SJSA1 (cell line): ENCODE results near the gene TARS1. TPM values are rescaled to one million over a fixed set of nuclear protein-coding genes. Genes with fewer than 3 reads are reported as not detected.
A peak's percentile ranks its signal among the peaks of the same experiment; 100 is the strongest.
"Not testable (repeated sequence)": the region's sequence is repeated elsewhere in the genome, so short reads cannot be mapped to it uniquely, and the experiment has no call there.

Experiments
- DNase-seq, 2 experiments: peaks; one replicate each; pipeline ENCODE4 v3.0.0-alpha.2; 2015 to 2020; ENCODE audit warnings: low spot score in 2 of 2, low read depth in 1 of 2
- H3K27ac ChIP-seq: fragments of 250-450 bp; sonication (Bioruptor Pico); 2 replicates; pipeline ENCODE4 v1.5.1; 2020; ENCODE audit warnings: mild to moderate bottlenecking, moderate library complexity
- H3K27me3 ChIP-seq: fragments of 250-450 bp; sonication (Bioruptor Pico); replicated peaks from 2 replicates; pipeline ENCODE4 v1.5.1; 2020; ENCODE audit warnings: mild to moderate bottlenecking, moderate library complexity
- H3K36me3 ChIP-seq: fragments of 250-450 bp; sonication (Bioruptor Pico); 2 replicates; pipeline ENCODE4 v1.5.1; 2020; ENCODE audit warnings: mild to moderate bottlenecking
- H3K4me1 ChIP-seq: fragments of 250-450 bp; sonication (Bioruptor Pico); replicated peaks from 2 replicates; pipeline ENCODE4 v1.6.1; 2021; ENCODE audit warnings: mild to moderate bottlenecking
- H3K4me3 ChIP-seq: fragments of 250-450 bp; sonication (Bioruptor Pico); 2 replicates; pipeline ENCODE4 v1.5.1; 2020; ENCODE audit warnings: mild to moderate bottlenecking
- H3K9me3 ChIP-seq: fragments of 250-450 bp; sonication (Bioruptor Pico); replicated peaks from 2 replicates; pipeline ENCODE4 v1.5.1; 2020; ENCODE audit warnings: mild to moderate bottlenecking
- total RNA-seq: library from RNA; depleted of rRNA; stranded (reverse); fragments of >200 nt; shearing (Covaris generic); gene quantifications from 2 replicates; pipeline ENCODE4 v1.2.3, GENCODE V29; 2014

Gene TARS1
- total RNA-seq, 1 experiment from 2014 or later = 117 TPM

DNA sequence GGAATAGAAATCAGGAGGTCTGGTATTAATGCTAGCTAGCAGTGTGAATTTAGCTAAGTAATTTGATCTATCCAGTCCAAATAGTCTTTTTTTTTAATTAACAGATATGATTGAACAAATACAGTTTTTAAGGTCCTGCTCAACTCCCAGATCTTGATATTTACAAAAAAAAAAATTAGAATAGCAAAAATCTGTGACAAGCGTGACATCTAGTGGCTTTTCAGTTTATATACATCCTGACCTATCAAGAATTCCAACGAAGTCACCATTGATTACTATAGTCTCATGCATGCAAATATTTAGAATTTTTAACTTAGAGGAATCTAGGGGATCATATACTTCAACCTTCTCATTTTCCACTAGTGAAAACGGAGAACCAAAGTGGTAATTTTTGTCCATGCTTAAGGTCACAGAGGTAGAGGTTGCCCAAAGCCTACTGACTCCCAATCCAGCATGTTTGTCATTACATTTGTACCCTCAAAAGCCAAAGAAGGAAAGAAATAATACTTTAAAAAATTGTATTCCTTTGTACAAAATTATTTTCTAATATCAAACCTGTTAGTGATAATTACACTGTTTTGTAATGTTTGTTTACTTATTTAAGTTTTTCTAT lies 17.6 kb upstream of the TARS1 start:
- no peaks in the 10 kb centered on the region for H3K9me3 ChIP-seq
- H3K27ac ChIP-seq = no peak overlapping the region
- no peaks in the 10 kb centered on the region for H3K27me3 ChIP-seq
- H3K36me3 ChIP-seq = no peaks in the 10 kb centered on the region
- DNase-seq = peak in 1 of 2 experiments; percentile 12
- H3K4me3 ChIP-seq = no peak overlapping the region
- no peaks in the 10 kb centered on the region for H3K4me1 ChIP-seq

DNA sequence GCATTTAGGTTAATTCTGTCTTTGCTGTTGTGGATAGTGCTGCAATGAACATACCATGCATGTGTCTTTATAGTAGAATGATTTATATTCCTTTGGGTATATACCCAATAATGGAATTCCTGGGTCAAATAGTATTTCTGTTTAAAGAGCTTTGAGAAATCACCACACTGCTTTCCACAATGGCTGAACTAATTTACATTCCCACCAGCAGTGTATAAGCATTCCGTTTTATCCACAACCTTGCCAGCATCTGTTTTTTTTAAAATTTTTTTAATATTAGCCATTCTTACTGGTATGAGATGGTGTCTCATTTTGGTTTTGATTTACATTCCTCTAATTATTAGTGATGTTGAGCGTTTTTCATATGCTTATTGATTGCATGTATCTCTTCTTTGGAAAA lies 15.5 kb upstream of the TARS1 start:
- Histone ChIP-seq H3K36me3 (no peaks in the 10 kb centered on the region), H3K27ac (no peak overlapping the region), H3K9me3 (no peaks in the 10 kb centered on the region), H3K4me1 (no peaks in the 10 kb centered on the region), H3K4me3 (no peak overlapping the region), H3K27me3 (no peaks in the 10 kb centered on the region)
- no peak for DNase-seq

DNA sequence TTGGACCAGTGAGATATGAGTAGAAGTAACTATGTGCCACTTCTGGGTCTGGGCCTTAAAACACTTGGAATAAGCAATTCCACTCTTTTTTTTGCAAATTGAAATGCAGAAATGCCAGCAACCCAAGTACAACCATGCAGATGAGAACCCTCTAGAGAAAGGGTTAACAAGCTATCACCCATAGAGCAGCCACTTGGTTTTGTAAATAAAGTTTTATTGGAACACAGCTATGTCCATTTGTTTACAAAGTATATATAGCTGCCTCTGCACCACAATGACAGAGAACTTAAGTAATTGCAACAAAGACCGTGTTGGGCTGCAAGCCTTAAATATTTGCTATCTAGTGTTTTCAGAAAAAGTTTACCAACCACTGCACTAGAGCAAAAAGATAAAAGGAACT lies 9.8 kb upstream of the TARS1 start:
- Histone ChIP-seq H3K27ac (no peak overlapping the region), H3K9me3 (no peaks in the 10 kb centered on the region), H3K27me3 (no peaks in the 10 kb centered on the region), H3K36me3 (no peaks in the 10 kb centered on the region), H3K4me3 (no peak overlapping the region), H3K4me1 (no peaks in the 10 kb centered on the region)
- DNase-seq = no peak

DNA sequence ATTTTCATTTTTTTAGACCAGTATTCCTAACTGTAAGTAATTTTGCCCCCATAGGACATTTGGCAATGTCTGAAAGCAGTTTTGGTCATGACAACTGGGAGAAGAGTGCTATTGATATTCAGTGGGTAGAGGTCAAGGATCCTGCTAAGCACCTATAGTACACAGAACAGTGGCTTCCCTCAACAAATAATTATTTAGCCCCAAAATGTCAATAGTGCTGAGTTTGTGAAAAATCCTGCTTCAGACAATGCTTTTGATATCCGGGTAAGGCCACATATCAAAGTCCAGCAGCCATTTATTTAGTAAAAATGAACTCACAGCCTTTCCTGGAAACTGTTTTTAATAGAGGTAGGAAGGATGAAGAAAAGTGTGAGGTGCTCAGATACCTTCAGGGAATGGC lies 8.1 kb upstream of the TARS1 start:
- no peak overlapping the region for H3K4me3 ChIP-seq
- no peaks in the 10 kb centered on the region for H3K36me3 ChIP-seq
- H3K27me3 ChIP-seq = no peaks in the 10 kb centered on the region
- H3K4me1 ChIP-seq = no peaks in the 10 kb centered on the region
- no peak overlapping the region for H3K27ac ChIP-seq
- no peak for DNase-seq
- no peaks in the 10 kb centered on the region for H3K9me3 ChIP-seq

DNA sequence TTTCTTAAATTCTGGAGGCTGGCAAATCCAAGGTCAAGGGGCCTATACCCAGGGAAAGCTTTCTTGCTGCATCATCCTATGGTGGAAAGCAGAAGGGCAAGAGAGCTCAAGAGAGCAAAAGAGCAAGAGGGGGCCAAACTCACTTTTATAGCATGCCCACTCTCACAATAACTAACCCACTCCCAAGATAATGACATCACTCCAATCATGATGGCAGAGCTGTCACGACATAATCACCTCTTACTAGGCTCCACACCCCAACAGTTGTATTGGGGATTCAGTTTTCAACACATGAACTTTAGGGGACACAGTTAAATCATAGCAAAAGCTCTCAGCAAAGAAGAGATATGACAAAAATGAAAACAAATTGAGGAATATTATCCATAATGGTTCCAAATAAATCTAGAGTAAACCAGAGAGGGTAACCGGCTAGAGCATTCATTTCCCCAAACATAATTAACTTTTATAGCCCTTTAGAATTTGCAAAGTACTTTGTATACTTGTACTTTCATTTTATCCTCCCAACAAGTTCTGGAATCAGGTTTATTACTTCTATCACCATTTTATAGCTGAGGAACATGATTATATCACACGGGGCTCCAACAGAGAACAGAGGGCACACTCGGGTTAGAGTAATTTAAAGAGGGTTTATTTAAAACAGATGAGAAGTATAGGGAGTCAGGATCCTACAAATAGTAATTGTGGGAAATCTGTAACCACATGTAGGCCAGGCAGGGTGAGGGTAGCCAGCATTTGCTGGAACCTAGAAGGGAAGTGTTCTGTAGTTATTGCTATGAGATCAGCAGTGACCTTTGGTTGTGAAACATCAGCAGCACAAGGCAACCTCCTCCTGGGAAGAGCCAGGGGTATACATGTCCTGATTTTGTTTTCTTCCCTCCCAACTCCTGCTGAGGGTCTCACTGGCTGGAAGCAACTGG lies 7.2 kb upstream of the TARS1 start:
- no peaks in the 10 kb centered on the region for H3K9me3 ChIP-seq
- no peak for DNase-seq
- no peaks in the 10 kb centered on the region for H3K27me3 ChIP-seq
- no peak overlapping the region for H3K4me3 ChIP-seq
- no peaks in the 10 kb centered on the region for H3K4me1 ChIP-seq
- no peak overlapping the region for H3K27ac ChIP-seq
- no peaks in the 10 kb centered on the region for H3K36me3 ChIP-seq

DNA sequence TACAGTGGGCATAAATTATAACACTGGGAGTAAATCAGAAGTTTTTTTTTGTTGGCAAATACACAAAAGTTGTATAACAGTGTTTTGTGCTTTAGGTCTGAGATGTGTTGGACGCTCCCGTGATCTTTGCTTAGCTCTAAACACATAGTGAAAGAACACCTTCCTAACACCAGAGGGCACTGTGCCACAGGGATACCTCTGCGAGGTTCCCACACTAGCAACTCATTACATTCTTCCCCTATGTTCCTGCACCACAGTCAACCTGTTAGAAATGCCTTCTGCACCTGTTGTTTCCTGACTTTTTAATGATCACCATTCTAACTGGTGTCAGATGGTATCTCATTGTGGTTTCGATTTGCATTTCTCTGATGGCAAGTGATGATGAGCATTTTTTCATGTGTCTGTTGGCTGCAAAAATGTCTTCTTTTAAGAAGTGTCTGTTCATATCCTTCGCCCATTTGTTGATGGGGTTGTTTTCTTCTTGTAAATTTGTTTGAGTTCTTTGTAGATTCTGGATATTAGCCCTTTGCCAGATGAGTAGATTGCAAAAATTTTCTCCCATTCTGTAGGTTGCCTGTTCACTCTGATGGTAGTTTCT lies 4.8 kb upstream of the TARS1 start:
- H3K4me3 ChIP-seq, H3K27me3 ChIP-seq, H3K36me3 ChIP-seq, H3K27ac ChIP-seq, H3K4me1 ChIP-seq, H3K9me3 ChIP-seq: not testable (repeated sequence)
- peak; percentile 15 to 46 for DNase-seq

DNA sequence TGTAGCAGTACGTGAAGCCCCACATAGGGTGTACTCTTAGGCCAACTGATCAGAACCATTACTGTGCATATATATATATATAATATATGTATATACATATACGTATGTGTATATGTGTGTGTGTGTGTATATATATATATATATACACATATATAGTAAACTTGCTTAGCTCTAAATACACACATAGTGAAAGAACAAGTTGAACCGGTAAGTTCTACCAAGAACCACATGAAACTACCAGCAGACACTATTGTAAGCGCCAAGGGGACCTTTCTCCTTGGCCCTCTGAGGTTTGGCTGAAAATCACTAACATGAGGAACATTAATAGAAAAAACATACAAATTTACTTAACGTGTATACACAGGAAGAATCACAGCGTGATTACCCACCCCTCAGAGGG lies 1.8 kb upstream of the TARS1 start:
- H3K36me3 ChIP-seq = peaks cover 2% of the 10 kb centered on the region; the same call in 1 of the 2 replicates
- no peak for DNase-seq
- no peak overlapping the region for H3K27ac ChIP-seq
- peak overlapping the region; percentile 56; the same call in 1 of the 2 replicates for H3K4me3 ChIP-seq
- no peaks in the 10 kb centered on the region for H3K27me3 ChIP-seq
- 0 out of 2 replicates have a peak, but pooled peaks cover 3% of the 10 kb centered on the region for H3K4me1 ChIP-seq
- no peaks in the 10 kb centered on the region for H3K9me3 ChIP-seq

DNA sequence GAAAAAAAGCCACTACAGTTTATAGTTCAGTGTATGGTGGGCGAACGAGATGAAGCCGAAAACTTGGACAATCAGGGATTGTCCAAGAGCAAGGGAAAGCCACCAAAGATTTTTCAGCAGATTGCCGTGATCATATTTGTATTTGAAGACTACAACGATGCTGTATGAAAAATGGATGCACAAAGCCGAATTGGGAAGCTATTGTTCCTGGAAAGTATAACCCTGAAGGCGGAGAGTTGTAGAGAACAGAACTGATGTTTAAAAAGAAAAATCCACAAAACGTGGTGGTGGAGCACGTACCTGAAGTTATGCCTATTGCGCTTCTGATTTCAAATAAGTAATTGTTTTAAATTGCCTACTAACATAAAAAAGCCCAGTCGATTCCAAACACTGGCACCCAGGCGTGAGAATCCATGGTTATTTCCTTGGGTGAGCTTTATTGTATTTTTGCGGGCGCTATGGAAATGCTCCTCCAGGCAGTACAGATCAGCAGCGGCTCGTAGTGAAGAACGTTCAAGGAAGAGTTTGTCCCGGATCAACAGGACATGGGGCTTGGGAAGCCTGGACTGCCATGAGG lies 772 bp upstream of the TARS1 start:
- Histone ChIP-seq H3K4me3 (peak overlapping the region; percentile 56), H3K27ac (peak overlapping the region; percentile 59), H3K27me3 (no peaks in the 10 kb centered on the region), H3K4me1 (0 out of 2 replicates have a peak, but pooled peaks cover 3% of the 10 kb centered on the region), H3K9me3 (no peaks in the 10 kb centered on the region), H3K36me3 (peaks cover 2% of the 10 kb centered on the region; the same call in 1 of the 2 replicates)
- DNase-seq = no peak

DNA sequence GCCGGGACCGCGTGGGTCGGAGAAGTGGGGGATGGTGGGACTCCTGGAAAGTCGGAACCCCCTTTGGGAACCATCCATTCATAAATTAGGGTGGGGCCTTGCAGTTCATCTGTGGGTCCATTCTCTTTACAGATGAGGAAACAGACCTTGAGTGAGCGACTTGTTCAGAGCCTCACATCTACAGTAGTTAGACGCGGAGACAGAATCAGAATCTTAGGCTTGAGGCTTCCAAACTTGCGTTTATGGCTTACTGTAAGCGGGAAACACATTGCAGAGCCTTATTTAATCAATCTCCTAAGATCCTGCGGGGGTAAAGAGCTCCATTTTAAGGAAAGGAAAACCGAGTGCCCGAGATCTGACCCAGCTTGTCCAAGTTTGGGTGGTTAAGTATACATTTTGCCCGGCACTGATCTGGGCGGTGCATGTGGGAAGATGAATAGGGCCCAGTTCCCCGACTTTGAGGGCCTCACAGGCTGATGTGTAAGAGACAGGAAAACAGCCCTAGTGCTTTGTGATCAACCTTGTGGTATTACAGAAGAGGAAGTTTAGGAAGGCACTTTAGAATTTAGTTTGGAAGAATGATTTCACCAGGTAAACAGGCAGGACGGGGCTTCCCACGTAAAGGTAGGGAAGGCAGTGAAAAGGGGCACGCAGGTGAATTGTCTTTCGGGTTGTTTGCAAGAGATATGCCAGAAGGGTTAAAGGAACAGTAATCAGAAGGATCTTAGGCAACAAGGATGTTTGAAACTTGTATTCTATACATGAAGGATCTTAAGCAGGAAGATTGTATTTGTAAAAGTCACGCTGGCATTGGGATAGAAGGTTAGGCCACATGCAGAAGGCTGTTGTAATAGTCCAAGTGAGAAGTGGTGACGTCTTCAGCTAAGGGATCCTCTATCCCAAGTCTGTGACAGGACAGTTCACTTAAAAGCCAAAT lies 744 bp downstream of the TARS1 start:
- peak overlapping the region; percentile 56 for H3K4me3 ChIP-seq
- H3K9me3 ChIP-seq = no peaks in the 10 kb centered on the region
- no peaks in the 10 kb centered on the region for H3K27me3 ChIP-seq
- peaks cover 17% of the 10 kb centered on the region for H3K36me3 ChIP-seq
- H3K4me1 ChIP-seq = 0 out of 2 replicates have a peak, but pooled peaks cover 3% of the 10 kb centered on the region
- peak overlapping the region; percentile 77 for H3K27ac ChIP-seq
- no peak for DNase-seq

DNA sequence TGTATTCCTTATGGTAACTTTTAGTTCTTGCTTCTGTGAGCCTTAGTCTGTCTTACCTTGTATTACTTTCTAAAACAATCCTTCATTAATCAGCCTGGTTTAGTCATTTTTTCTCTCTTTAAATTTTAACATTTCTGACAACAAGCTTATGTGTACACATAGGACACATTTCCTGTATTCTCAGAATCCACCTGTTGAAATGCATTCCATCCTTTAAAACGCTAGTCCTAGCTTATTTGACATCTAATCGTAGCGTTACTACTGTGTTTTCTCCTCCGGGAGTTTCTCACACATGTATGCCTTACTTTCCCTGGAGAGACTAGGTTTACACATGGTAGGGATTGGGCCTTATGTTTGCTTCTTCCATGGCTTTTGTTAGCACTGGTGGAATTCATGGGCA lies 3.8 kb downstream of the TARS1 start:
- Histone ChIP-seq H3K36me3 (peaks cover 28% of the 10 kb centered on the region), H3K4me1 (0 out of 2 replicates have a peak, but pooled peaks cover 3% of the 10 kb centered on the region), H3K27me3 (no peaks in the 10 kb centered on the region), H3K4me3 (no peak overlapping the region), H3K27ac (no peak overlapping the region), H3K9me3 (no peaks in the 10 kb centered on the region)
- DNase-seq = no peak

DNA sequence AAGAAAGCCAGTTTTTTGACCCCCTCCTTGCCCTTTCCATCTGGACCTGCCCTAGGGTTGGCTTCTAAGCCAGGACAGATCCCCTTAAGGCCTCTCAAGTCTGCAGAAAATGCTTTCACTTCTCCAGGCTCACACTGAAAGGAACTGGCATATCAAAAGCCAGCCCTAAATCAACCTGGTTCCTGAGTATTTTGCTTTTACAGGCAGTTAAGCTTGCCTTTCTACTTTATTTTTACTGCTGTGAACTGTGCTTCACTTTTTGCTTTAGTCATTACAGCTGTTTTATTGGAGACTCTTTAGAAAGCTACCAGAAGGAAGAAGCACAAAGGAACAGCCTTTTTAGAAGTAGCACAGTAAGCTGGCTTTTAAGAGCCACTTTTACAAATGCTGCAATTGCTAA lies 5.0 kb downstream of the TARS1 start:
- Histone ChIP-seq H3K36me3 (peaks cover 33% of the 10 kb centered on the region), H3K4me1 (0 out of 2 replicates have a peak, but pooled peaks cover 3% of the 10 kb centered on the region), H3K27me3 (no peaks in the 10 kb centered on the region), H3K9me3 (no peaks in the 10 kb centered on the region), H3K4me3 (no peak overlapping the region), H3K27ac (no peak overlapping the region)
- DNase-seq = no peak

DNA sequence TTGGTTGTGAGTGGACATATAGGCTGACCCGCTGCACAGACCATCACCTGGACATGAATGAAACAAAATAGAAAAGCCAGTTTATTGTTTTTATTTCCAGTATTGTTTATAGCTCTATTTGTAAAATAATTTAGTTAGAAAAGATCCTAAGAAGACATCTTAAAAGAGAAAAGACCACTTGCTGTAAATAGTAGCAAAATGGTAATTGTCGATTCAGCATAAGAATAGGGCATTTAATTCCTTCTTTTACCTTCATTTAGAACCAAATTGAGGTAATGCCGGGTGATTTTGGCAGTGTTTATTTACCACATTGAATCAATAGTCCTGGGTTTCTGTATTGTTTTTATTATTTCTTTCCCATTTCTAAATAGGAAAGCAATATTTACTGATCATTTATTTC lies 7.4 kb downstream of the TARS1 start:
- no peaks in the 10 kb centered on the region for H3K27me3 ChIP-seq
- H3K4me1 ChIP-seq = no peaks in the 10 kb centered on the region
- H3K9me3 ChIP-seq = no peaks in the 10 kb centered on the region
- no peak for DNase-seq
- no peak overlapping the region for H3K27ac ChIP-seq
- peaks cover 30% of the 10 kb centered on the region for H3K36me3 ChIP-seq
- no peak overlapping the region for H3K4me3 ChIP-seq

DNA sequence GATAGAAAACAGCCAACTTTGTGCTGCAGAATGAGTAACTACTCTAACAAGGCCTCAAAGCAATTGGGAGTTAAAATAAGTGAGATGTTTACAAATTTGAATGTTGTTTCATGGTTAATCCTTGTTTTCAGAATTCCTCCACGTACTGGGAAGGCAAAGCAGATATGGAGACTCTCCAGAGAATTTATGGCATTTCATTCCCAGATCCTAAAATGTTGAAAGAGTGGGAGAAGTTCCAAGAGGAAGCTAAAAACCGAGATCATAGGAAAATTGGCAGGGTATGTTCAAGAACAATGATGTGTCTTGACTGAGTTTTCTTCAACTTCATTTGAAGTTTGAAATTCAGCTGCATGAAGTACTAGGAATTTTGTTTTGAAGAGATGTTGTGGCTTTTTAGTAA lies 16.4 kb downstream of the TARS1 start:
- no peak for DNase-seq
- H3K36me3 ChIP-seq = peaks cover 42% of the 10 kb centered on the region
- no peak overlapping the region for H3K4me3 ChIP-seq
- H3K27me3 ChIP-seq = no peaks in the 10 kb centered on the region
- no peaks in the 10 kb centered on the region for H3K4me1 ChIP-seq
- H3K27ac ChIP-seq = no peak overlapping the region
- H3K9me3 ChIP-seq = no peaks in the 10 kb centered on the region
